Activated CD4-positive, alpha-beta T cell treated with anti-CD3 and anti-CD28 coated beads, Interleukin-2, amount 50 U/mL, for 24 hours (primary cell): Measurements from ENCODE around the gene SYPL1.

Experiments
- DNase-seq, 2 donors: peaks; one replicate each; pipeline ENCODE4 v3.0.0-alpha.2; 2020; ENCODE audit warnings: low read depth in 1 of 2, low spot score in 1 of 2

Gene SYPL1

GRCh38 chr7:106122713-106123112 is 10.6 kb upstream of the SYPL1 start:
- no peak for DNase-seq

DNA sequence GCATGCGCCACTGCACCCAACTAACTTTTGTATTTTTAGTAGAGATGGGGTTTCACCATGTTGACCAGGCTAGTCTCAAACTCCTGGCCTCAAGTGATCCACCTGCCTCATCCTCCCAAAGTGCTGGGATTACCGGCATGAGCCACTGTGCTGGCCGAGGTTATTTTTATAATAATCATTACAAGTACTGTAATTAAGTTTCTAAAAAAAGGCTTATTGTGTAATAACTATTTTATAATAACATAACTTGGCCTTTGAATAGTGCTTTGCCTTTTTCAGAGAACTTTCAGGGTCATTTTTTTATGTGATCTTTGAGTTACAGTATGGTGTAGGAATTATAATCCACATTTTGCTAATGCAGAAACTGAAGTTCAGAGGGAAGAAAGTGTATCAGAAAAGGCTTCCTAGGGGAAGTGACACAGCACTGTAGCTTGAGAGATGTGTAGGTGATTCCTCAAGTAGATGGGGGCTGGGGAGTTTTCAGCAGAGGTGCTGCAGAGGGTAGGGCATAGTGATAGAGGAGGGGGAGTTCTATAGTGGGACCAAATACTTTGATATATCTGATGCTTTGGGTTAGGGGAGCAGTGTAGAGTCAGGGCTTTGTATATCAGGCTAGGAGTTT is 9.2 kb upstream of the SYPL1 start:
- no peak for DNase-seq

DNA sequence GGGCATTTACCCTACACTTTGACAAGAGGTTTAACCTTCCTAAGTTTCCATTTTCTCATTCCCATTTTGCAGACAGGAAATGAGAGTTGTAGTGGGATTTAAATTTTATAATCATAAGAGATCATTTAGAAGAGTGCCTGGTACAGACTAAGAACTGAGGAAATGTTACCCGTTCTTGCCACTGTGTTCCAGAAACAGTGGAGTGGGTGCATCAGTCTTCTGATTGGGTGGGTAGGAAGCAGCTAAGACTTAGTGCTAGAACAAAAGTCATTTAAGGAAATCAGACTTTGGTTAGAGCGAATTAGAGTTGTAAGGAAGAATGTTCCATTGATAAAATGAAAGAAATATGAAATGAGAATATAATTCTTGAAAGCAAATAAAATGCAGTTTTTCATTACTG is 8.4 kb upstream of the SYPL1 start:
- DNase-seq: no peak

- DNase-seq: no peak
Observed at GRCh38 chr7:106119719-106120118, 7.6 kb upstream of the SYPL1 start.

DNA sequence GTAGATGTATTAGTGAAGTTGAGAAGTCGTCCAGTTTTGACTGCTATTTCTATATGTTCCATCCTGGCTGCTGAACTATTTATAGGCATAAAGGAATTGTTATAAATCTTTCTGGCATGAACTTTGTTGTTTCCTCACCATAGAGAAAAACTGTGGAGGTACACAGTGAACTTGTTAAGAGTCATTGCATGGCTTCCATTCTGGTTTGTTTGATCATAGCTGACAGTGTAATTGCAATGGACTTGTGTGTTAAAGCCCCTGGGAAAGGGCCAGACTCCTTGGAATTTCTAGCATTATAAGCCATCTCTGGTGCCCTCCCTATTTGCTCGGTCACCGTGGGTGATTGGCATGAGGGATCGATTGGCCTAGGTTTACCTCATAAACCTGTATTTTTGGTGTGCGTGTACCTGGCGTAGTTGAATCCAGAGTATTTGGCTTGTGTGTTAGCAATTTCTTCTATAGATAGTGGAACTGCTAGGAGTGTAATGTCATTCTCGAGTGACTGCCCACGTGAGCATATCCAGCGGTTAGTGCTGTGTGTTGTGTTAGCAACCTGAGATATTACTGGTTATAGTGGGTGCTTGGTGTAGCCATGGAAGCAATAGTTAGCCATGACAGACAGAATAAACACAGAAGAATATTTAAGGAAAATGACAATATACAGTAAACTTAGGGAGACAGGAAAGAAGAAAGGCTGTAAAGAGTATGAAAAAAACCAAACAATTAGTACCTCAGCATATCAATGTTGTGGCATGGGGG is 5.9 kb upstream of the SYPL1 start:
- DNase-seq: no peak

GRCh38 chr7:106116161-106116704 is 4.1 kb upstream of the SYPL1 start:
- no peak for DNase-seq

DNA sequence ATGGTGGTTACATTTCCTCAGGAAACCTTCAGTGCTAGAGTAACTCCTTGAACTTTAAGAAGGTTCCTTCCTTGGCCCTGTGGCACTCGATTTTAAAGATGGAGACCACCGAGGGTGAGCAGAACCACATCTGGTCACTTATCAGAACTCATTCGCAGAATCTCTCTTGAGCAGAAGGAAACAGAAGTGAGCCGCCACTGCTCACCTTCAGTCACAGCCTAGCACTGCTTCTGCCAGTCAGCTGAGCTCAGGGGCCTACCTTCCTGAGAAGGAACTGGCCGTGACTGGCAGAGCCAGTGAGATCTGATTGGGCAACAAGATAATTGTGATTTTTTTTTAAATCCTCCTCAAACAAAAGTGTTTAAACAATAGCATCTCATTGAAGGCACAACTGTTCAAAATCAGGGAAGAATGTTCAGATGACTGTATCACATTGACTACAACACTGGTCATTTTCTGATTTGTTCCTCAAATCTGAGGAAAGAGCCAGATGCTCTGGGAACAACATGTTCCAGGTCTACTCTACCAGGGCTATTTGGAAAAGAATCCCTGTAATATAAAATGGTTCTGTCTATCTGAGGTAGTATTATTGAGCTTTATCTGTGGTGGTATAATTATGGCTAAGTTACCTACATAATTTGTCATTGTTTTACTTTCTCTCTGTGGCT is 2.7 kb upstream of the SYPL1 start:
- DNase-seq: no peak

GRCh38 chr7:106112972-106113421 is 885 bp upstream of the SYPL1 start:
- DNase-seq: no peak

GRCh38 chr7:106111655-106112117 is 426 bp downstream of the SYPL1 start:
- DNase-seq: peak in 1 of 2 donors; percentile 21

DNA sequence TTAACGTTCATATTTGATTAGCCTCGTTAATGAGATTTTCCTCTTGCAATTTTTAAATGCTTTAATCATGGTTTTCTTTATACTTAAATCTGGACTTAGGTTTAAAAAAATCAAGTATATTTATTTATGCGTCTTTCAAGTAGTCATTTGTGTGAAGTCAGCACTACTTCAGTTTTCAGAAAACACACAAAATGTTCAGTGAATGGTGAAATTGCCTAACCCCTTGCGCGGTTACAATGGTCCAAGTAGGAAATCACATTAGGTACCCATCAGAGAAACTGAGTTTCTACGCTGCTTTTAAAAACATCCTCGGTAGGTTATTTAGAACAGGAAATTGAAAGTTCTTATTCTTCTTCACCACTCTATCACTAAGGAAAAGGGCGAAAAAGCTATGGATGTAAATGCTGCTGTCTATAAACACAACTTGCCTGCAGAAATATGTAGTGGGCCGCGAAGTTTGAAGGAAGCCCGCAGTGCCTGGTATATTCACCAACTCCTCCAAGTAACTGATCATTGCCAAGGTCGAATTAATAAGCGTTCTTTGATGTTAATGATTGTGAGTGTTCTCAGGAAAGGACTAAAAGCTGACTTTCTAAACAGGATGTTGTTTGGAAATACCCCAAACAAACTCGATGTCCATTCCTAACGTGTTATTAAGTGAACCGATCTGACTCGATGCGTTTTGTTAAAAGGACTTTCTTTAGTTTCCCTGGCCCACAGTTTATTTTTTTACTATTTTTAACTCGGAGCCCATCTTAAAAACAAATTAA is 1.0 kb downstream of the SYPL1 start:
- no peak for DNase-seq

DNA sequence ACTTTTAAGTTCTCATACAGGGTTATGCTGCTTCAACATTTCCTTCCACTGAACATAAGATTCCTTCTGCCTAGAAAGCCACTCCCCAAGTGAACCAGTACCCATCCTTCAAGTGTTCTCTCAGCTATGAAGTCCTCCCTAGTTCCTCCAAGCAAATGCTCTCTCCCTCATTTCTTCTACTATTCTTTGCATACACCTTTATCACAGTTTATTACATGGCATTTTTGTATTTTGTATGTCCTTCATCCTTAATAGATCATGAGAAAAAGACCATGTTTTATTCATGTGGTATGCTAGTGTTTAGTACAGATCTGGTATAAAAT is 1.9 kb downstream of the SYPL1 start:
- DNase-seq: no peak

DNA sequence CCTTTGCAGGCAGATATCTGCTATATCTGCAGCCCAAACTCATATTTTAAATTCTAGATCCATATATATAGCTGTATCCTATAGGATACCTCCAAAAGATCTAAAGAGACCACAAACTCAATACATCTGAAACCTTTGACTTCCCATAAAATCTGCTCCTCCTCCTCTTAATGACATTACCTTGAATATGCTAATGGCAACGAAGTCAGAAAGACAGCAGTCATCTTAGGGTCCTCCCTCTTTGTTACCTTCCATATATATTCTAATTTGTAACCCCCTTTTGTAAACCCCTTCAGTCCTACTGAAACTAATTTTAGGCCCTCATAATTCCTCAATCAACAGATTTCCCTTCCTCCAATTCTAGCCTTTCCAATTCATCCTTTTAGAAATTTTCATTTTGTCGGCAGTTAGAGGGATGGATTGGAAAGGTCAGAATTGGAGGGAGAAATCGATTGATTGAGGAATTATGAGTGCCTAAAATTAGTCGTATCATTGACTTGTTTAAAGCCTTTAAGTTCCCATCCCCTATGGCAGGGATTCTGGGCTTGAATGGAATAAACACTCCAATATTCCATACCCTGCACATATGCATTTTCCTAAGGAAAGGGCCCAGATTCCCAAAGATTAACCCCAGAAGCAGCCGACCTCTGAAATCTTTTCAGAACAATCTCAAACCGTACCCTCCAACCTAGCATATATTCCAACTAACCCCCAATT is 2.4 kb downstream of the SYPL1 start:
- no peak for DNase-seq

- no peak for DNase-seq
Observed at GRCh38 chr7:106108991-106109390, 3.1 kb downstream of the SYPL1 start.

DNA sequence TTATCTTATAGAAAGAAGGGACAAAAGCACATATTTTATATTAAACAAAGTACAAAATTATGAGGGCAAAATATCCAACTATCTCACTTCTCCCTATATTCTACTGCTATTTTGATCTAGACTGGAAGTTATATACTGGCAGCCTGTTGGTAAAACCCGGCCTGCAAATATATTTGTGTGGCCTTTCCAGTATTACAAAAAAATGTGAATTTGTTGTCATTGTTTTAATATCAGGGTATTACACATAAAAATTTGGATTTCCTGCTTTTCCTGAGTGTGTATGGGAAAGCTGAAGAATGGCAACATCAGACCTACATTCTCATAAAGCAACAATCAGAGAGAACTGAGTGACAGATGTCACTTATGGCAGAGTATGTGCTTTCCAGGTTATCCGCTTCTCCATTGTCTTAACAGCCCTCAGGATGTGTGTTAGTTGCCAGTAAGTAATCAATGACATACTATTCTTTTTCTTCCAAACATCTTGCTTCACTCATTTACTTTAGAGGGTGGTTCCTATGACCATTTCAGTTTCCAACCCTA is 7.3 kb downstream of the SYPL1 start:
- DNase-seq: no peak

GRCh38 chr7:106102387-106102966 is 9.6 kb downstream of the SYPL1 start:
- no peak for DNase-seq

- DNase-seq: no peak
Observed at GRCh38 chr7:106101726-106102125, 10.4 kb downstream of the SYPL1 start.

DNA sequence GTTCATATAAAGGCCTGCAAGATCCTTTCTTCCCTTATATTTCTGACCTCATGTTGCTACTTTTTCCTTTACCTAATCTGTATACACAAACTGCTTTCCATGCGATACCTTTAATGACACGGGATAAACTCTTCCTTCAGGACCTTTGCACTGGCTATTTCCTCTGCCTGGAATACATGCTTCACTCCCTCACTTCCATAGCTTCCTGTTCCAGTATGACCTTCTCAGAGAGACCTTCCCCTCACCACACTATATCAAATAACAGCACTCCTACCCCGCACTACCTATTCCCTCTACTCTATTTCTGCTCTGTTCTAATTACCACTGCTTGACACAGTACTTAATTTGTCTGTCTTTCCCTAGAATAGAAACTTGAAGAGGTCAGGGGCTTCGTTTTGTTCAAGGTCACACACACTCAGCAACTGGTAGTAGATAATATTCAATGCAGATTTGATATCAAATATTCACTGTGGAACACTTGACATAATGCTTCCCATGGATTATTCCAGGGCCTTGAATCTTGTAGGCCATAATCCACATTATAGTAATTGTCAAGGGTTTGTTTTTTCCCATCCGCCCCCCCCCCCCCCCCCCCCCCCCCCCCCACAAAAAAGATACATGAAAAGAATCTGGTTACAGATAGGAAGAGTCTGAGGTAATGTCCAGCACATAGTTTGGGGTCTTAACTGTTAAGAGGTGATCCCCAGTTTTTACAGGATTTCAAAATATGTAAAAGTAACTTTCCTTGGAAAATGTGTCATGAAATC is 11.1 kb downstream of the SYPL1 start:
- DNase-seq: no peak

DNA sequence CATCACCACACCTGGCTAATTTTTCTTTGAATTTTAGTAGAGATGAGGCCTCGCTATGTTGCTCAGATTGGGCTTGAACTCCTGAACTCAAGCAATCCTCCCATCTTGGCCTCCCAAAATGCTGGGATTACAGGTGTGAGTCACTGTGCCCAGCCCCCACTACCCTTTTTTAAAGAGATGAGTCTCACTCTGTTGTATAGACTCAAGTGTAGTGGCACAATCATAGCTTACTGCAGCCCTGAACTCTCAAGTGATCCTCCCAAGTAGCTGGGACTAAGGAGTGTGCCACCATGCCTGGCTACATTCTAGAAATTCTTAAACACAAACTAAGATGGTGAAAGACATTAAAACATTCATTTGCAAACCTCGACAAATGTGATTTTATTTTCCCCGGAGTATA is 12.6 kb downstream of the SYPL1 start:
- DNase-seq: no peak

GRCh38 chr7:106098889-106099288 is 13.2 kb downstream of the SYPL1 start:
- no peak for DNase-seq
